NCI-H526 treated with DMSO at 0.1 percent for 48 hours (cell line): Measurements from ENCODE around the gene RAP1A.
"Not testable (repeated sequence)": the region's sequence is repeated elsewhere in the genome, so short reads cannot be mapped to it uniquely, and the experiment has no call there.

ENCODE experiments used
- DNase-seq: peaks from one replicate; lab custom pipeline; 2025; lab: John Stamatoyannopoulos, UW

Gene RAP1A

GRCh38 chr1:111669268-111669667 lies 49.7 kb downstream of the RAP1A start:
- DNase-seq, result no peak

GRCh38 chr1:111671852-111672251 lies 52.3 kb downstream of the RAP1A start:
- DNase-seq, result no peak

- no peak for DNase-seq
Observed at GRCh38 chr1:111672331-111672730, 52.7 kb downstream of the RAP1A start.

- DNase-seq, result no peak
Observed at GRCh38 chr1:111677604-111678003, 58.0 kb downstream of the RAP1A start.

- DNase-seq, result no peak
Observed at GRCh38 chr1:111679541-111679940, 60.0 kb downstream of the RAP1A start.

GRCh38 chr1:111680212-111680800 lies 60.7 kb downstream of the RAP1A start:
- DNase-seq, result not testable (repeated sequence)

- DNase-seq, result not testable (repeated sequence)
Observed at GRCh38 chr1:111685293-111686153, 65.9 kb downstream of the RAP1A start.

GRCh38 chr1:111690306-111690617 lies 70.7 kb downstream of the RAP1A start:
- no peak for DNase-seq

GRCh38 chr1:111691886-111692285 lies 72.3 kb downstream of the RAP1A start:
- no peak for DNase-seq

- DNase-seq, result no peak
Observed at GRCh38 chr1:111695801-111696200, 76.2 kb downstream of the RAP1A start.

- no peak for DNase-seq
Observed at GRCh38 chr1:111696330-111696729, 76.7 kb downstream of the RAP1A start.

GRCh38 chr1:111699268-111699667 lies 79.7 kb downstream of the RAP1A start:
- DNase-seq, result no peak

GRCh38 chr1:111702504-111703050 lies 83.0 kb downstream of the RAP1A start:
- DNase-seq, result no peak

- DNase-seq, result no peak
Observed at GRCh38 chr1:111704240-111704639, 84.7 kb downstream of the RAP1A start.

- DNase-seq, result no peak
Observed at GRCh38 chr1:111704776-111705175, 85.2 kb downstream of the RAP1A start.

GRCh38 chr1:111705841-111706240 lies 86.3 kb downstream of the RAP1A start:
- DNase-seq, result no peak

- no peak for DNase-seq
Observed at GRCh38 chr1:111706921-111707320, 87.3 kb downstream of the RAP1A start.

- DNase-seq, result no peak
Observed at GRCh38 chr1:111707906-111708305, 88.3 kb downstream of the RAP1A start.

GRCh38 chr1:111709986-111710385 lies 90.4 kb downstream of the RAP1A start:
- DNase-seq, result no peak

GRCh38 chr1:111716333-111716732 lies 96.7 kb downstream of the RAP1A start:
- no peak for DNase-seq

- no peak for DNase-seq
Observed at GRCh38 chr1:111717450-111717849, 97.9 kb downstream of the RAP1A start.

GRCh38 chr1:111719135-111719534 lies 99.5 kb downstream of the RAP1A start:
- DNase-seq, result no peak

GRCh38 chr1:111719674-111720132 lies 100.1 kb downstream of the RAP1A start:
- DNase-seq, result no peak
